ENCODE measurements around the gene KCNT1.

Gene KCNT1

DNA sequence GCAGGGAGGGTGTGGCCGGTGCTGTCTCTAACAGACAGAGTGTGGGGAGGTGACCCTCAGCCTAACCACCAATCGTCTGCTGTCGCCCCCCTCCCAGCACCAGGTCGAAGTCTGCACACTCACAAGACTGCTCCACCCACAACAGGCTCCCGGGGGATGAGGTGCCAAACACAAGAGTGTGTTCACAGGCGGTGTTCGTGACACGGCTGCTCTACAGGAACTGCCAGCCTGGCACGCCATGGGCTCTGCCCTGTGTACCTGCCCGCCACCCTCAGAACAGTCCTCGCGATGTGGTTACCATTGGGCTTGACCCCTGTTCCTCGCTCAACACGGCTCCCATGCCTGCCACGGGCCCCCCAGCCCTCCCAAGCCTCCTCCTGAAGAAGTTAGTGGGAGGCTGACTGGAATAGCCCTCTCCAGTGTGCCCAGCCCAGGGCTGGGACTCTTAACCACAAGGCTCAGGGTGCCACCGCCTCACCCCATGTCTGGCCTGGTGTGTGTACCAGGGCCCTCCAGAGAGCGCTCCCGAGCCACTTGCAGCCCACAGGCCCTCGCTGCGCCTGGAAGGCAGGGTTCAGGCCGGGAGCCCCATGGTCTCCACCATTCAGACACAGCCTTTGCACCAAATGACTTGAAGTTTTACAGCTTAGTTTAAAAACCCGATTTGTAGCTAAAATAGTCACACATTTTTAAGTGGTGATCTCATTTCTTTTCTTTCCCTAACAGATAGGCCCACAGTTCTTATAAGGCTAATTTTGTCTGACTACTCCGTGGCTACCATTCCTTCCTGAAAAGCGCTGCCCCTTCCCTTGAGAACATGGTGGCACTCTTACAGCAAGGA lies 102.8 kb downstream of the KCNT1 start:
- DNase-seq, result no peak

DNA sequence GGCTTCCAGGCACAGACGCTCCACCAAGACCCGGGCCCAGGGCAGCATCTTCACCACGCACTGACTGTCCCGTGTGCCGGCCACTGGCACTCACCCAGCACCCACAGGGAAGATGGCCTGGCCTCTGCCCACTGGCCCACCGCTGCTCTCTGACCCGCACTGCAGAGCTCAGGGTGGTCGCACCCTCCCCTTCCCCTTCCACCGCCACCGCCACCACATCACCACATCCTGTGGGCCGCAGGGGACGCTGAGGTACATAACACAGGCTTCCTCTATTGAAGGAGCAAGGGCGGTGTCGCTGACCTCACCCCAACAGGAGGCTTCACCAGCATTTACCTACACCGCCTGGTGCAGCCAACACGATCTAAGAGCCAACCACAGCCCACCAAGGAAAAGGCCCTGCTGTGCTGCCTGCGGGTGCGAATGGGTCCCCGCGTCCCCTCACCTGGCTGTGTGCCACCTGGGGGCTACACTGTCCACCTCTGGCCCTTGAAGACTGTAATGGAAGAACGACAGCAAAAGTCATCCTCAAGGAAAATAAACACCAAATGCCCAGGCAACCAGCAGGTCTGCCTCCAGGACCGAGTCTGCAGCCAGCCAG lies 103.5 kb downstream of the KCNT1 start:
- DNase-seq, result no peak

DNA sequence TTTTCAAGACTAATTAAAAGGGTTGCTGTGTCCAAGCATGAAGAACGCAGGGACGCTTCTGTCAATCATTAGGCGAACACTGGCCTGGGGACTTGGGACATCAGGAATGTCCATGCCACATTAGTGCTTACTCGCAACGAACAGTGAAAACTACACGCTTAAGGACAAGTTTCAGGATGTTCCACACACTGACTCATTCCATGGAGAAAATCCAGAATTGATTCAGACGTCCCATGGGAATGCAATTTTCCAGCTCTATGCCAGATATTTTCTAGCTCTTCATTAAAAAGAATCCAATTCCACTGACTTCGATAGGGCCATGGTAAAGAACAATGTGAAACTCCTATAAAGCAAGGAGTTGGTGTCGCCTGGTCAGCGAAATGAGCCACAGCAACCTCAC lies 107.2 kb downstream of the KCNT1 start:
- no peak for DNase-seq

DNA sequence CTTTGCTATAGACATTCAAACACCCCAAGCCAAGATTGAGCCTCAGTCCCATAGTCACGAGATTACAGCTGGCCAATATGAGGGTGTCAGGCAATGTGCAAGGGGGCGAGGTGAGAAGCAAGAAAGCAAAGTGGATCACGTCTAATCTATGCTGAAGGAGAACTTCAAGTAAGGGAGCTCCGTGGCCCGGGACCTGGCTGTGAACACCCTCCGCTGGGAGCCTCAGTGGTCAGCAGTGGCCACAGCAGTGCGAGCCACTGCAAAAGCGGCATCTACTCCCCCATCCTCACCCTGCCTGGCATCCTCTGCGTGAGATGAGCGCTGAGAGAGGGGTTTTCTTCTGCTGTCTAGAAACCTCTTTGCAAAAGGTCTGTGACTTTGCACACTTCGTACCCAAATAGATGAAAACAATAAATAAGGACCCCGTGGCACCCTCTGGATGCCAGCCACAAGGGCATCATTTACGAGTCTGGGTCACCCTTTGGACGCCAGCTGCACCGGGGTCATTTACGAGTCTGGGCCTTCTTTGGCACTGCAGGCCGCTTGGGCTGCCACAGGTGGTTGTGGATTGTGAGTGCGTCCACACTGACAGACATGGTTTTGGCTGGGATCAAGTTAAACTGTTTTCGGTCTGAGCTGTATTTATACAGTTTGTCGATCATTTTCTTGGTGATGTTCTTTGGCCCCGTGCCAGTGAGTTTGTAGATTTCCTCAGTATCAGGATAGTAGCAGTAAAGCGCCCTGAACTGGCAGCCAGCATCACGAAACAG lies 109.0 kb downstream of the KCNT1 start:
- no peak for DNase-seq

DNA sequence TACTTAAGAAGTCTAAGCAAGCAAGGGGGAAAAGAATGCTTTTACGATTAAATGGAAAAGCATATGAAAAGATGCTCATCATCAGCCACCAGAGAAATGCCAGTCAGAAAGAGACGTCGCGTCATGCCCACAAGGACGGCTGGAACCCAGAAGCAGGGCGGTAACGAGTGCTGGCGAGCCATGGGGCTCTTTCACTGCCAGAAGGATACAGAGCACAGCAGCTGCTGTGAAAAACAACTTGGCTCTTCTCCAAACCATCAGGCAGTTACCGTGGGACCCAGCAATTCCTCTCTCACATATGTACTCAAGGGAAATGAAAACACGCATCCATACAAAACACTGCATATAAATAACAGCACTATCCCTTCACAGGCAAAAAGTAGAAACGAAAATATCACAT lies 109.8 kb downstream of the KCNT1 start:
- DNase-seq, result no peak

DNA sequence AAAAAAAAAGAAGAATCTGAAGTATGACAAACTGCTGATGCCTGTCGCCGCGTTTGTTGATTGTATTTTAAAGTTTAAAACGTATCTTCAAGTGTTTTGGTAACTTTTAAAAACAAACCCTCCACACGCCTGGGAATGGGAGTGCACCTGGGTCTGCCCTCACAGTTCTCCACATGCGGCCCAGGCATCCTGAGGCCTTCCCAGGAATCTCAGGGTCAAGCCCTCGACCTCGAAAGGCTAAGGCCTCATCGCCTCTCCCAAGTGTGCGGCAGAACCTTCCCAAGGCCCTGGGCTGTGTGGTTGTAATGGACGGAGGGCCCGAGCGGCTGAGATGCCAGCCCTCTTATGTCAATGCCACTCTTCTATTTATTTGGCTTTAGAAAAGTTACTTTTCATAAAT lies 111.0 kb downstream of the KCNT1 start:
- DNase-seq, result no peak

DNA sequence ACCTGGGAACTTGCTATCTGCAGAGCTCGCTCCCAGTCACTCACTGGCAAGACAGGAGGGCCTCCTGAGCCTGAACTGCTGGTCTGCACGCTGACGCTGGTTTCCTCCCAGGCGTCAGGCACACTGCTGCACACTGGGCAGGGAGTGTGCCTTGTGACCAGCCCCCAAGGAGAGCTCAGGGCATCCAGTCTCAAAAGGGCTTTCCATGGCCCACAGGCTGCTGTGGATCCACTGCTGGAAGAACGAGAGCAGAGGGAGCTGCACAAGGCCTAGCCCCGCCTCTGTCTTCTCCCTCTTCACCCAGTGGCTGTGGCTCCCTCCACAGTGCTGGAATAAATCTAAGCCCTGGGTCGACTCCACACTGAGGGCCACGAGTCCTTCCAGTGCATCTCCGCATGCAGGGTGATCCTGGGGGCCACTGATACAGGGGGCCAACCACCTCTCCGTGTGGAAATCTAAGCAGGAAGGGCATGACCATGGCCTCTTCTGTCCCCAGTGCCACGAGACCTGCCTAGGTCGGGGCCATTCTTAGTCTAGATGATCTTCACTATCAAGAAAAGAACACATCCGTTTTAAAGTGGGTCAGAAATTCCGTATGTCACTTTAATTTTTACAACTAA lies 111.8 kb downstream of the KCNT1 start:
- DNase-seq, result no peak

DNA sequence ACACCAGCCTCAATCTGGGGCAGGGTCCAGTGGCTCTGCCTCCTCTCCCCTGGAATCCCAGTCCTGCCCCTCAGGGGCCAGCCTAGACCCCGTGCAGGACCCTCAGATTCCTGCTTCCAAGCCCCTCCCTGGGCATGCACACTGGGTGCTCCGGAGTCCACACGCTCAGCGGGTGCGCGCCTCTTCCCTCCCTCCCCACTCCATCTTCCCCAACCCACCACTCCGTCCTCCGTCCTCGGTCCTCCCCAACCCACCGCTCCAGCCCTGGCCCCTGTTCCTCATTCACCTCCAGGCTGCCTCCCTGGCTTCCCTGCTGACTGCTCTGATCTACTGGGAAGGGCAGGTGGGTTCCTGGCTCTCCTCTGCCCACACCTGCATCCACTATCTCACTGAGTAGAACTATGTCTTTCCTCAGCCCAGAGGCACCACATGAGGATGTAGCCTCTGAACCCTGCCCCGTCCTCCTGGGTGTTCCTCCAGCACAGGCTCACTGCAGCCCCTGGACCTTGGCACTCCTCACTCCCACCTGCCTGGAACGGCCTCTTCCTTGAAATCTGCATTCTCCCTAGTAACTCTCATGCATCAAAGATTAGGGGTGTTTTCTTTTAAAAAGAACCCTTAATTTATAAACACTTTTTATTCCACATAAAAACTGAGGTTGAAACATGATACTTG lies 112.6 kb downstream of the KCNT1 start:
- DNase-seq, result no peak

DNA sequence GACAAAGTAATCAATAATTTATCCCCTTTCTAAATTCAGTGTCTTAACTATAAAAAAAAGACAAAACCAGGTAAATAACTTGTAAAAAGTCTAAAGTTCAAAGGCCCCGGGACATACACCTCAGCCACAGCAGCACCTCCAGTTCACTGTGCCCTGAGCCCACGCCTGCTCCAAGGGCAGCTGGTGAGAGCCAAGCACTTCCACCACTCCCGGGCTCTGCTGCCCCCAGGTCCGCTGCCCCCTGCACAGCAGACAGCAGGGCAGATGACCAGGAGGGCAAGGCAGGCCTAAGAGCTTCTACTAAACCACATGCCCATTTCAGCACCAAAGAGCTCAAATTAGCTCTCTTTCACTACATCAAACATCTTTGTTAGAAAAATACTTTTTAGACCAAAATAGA lies 113.4 kb downstream of the KCNT1 start:
- no peak for DNase-seq

DNA sequence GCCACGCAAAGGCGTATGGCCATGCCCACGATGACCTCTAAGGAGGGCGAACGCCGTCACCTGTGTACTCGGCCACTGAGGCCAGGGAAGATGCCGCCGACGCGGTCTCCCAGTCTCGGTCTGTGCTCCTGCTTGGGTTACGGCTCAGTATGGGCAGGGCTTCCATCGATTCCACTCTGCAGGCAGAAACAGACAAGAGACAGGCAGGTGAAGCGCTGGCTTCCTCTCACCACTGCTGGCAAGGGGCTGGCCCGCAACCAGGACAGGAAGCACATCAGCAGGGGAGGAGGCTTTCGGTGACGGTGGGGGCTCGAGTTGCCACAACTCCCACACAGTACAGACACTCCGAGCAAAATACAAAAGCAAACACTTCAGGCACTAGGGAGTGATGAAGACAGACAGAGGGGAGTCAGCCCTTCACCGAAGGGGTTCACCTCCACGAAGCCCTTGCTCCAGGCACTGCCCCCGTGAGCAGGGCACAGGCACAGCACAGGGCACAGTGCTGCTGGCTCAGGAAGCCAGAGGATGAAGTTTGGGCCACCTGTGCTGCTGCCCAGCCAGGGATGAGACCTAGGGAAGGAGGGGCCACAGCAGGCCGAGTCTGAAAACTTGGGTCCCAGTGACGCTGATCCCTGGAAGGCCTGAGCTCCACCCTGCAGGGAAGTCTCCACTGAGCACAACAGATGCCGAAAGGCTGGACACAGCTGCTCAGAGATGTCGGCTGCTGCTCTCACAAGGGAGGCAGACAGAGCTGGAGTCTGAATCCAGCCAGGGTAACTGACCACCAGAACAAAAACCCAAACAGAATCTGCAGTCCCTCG lies 114.1 kb downstream of the KCNT1 start:
- DNase-seq, result no peak

DNA sequence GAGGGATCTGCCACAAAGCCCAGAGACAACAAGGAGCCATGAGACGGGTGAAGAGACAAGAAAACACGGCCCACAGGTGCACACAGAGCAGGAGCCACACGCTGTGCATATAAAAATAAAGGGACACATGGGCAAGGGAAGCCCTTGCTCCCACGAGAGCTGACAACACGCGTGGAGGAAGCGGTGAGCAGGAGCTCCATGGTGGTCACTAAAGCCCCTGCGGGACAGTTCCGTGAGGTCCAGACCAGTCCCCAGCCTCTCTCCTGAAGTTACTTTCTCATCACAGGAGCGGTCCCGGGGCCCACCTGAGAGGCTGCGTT lies 114.6 kb downstream of the KCNT1 start:
- DNase-seq, result no peak

DNA sequence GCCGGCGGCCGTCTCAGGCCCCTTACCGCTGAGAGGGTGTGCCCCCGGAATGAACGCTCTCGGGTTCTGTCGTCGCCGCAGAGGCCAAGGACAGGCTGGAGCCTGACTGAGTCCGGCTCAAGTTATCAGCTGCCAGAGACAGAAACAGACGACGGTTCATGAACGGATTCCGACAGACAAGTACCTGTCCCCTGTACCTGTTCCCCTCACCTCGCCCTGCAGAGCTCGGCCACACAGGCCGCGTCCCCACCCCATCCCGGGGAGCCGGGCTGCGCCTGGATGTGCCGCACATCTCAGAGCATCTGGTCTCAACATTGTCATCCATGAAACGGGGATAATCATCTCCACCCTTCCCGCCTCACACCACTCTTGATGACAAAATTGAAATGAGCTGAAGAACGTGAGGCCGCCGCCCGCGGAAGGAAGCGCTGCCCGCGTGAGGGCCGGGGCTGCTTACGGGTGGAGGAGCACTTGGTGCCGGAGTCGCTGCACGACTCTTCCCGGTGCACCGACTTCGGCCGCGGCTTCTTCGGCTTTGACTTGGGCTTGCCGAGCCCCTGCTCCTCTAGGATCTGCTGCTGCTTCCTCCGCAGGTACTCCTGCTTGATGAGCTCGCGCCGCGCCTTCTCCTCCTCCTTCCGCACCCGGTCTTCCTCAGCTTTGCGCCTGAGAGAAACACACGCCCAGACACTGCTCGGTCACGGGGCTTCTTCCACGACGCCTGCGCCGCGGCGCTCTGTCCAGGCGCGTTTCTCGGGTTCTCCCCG lies 116.1 kb downstream of the KCNT1 start:
- DNase-seq, result no peak

DNA sequence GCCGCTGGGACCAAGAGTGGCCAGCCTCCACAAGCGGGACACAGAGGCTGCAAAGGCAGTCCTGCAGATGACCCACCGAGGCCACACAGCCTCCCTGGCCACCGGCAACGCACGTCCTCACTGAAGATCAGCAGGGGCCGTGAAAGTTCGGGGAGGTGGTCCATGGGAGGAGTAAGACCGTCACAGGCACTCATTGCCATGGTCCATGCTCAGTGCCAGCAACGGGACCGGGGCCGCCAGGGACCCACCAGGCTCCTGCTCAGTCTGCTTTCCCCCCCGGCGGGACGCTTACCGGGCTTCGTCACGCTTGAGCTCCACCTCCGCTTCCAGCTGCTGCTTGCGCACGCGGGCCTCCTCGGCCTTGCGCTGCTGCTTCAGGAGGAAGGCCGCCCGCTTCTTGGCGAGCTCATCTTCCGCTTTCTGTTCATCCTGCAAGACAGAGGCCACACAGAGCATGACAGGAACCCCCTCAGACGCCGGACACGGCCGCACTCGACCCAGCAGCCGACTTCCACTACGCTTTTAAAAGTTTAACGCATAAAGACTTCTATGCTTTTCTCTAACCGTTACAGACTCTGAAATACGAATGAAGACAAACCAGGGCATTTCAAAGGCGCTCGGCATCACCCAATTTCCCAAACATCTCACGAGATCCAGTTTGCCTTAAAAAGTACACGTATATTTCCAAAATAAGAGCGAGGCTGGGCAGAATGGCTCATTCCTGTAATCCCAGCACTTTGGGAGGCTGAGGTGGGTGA lies 116.9 kb downstream of the KCNT1 start:
- DNase-seq, result no peak

DNA sequence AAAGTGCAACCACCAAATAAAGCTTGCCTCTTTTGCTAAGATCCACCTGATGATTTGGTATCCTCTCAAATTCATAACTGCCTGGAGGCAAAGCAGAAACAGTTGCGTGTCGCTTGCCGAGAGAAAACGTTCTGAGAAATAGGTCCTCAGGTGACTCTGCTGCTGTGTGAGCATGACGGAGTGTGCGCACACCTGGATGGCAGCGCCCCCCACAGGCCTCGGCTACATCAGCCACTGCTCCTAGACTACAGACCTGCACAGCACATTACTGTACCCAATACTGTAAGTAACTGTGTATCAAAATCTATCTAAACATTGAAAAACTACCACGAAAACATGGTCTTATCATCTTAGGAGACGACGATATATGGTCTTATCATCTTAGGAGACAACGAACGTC lies 117.9 kb downstream of the KCNT1 start:
- no peak for DNase-seq

DNA sequence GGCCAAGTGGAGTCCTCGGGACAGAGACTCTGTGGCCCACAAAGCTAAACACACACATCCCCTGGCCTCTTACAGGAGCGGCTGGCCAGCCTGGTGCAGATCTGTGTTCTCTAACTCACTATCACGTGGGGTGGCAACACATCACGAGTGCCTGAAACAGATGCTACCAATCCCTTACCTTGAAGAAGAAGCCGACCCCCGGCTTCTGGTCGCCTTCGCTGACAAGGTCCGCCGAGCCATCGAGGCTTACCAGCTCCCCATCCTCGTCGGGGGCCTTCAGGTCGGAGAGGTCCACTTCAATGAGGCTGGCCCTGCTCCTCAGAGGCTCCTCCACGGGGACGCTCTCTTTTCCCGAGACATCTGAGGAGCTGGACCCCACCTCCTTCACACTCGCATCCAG lies 118.7 kb downstream of the KCNT1 start:
- no peak for DNase-seq

DNA sequence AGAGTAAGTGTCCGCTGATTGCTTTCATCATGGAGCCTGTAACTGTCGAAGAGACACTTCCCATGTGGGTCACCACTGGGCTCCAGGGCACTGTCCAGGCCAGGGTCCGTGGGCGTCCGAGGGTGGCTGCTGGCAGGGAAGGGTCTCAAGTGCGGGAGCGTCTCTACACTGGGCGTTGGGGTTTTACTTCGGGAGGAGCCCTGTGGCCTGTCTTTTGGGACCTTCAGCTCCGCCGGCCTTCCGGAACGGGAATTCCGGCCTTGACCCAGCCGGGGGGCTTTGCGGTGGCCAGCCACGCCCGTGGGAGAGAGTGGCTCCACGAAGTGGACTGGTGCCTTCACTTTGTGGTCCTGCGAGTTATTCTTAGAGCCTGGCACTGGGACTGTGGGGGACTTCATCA lies 119.1 kb downstream of the KCNT1 start:
- DNase-seq, result no peak

DNA sequence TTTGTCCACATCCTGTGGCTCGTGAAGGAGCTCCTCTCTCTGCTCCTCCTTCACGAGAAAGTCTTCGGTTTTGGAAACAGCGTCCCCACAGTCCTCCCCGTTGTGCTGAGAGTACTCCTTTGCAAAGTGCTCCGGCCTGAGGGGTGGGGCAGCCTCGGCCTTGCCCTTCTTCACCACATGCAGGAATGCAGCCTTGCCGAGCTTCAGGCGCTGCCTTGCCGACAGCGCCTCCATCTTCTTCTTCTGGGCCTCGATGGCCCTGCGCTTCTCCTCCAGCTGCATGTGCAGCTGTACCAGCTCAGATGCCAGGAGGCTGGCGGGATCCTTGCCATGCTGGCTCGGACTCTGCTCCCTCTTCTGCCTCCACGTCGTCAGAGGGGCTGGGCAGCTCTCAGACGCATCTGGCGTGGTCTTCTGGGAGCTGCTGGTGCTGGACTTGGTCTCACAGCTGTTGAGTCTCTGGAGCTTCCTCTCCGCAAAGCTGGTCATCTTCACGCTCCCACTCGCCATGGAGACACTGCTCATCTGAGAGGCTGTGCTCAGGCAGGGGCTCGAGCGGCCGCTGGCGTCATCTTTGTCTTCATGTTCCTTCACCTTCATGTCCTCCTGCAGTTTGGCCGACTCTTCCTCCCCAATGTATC lies 119.9 kb downstream of the KCNT1 start:
- no peak for DNase-seq

DNA sequence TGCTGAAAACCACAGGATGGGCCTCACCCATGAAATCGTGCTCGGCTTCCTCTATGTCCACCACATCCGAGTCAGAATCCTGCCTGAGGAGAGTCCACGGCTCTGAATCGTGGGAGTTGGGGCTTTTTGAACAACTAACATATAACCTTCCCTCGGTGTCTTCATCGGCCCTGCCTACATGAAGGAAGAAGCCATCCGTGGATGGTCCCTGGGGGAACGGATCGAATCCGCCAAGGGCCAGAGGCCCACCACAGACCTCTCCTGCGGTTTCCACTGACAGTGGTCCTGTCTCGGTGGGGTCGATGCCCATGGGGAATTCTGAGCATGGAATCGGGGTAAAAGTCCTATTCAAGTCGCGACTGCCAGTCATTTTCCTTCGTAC lies 120.4 kb downstream of the KCNT1 start:
- no peak for DNase-seq

DNA sequence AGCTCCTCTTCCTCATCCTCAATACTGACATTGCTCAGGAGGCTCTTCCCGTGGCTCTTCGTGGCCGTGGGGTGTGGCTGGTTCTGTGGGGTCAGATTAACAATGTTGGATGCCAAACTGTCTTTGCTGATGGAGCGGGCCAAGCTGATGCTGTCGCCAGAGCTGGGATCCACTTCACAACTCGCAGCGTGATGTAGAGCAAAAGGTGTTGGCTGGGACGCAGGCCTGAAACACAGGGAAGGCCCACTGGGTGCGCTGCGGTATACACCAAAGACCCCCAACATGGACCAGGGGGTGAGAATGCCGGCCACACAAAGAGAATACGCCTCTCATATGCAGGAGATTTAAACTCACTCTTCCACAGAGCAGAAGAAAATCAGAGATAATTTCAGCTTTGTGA lies 121.1 kb downstream of the KCNT1 start:
- DNase-seq, result no peak

Measured in OCI-M1 (cell line).